Right renal cortex interstitium (tissue), 3 donors: ENCODE results near the gene MRPL52. TPM values are rescaled to one million over a fixed set of nuclear protein-coding genes. Genes with fewer than 3 reads are reported as not detected.
"Not testable (repeated sequence)": the region's sequence is repeated elsewhere in the genome, so short reads cannot be mapped to it uniquely, and the experiment has no call there.

Source experiments
- DNase-seq, 3 donors: peaks; one replicate each; pipeline ENCODE4 v3.0.0-alpha.2; 2013; ENCODE audit warnings: low read depth in 3 of 3, low spot score in 2 of 3
- polyA plus RNA-seq, 3 donors: library from polyadenylated mRNA; unstranded; fragments of 120-200 nt; gene quantifications; one replicate each; pipeline ENCODE4 v1.2.1, GENCODE V29; 2013; ENCODE audit not compliant: insufficient read length in 3 of 3

MRPL52 gene
- 10 to 100 TPM; 63.5 to 78.6 (median 75.8) TPM for polyA plus RNA-seq

- DNase-seq: peak in 2 of 3 donors; percentile 81 to 87
Observed at GRCh38 chr14:22829661-22830442, at the start of gene MRPL52. MRPL52 (plus strand) TSS chr14:22829887; CDS start chr14:22829913, 26 bp downstream.

DNA sequence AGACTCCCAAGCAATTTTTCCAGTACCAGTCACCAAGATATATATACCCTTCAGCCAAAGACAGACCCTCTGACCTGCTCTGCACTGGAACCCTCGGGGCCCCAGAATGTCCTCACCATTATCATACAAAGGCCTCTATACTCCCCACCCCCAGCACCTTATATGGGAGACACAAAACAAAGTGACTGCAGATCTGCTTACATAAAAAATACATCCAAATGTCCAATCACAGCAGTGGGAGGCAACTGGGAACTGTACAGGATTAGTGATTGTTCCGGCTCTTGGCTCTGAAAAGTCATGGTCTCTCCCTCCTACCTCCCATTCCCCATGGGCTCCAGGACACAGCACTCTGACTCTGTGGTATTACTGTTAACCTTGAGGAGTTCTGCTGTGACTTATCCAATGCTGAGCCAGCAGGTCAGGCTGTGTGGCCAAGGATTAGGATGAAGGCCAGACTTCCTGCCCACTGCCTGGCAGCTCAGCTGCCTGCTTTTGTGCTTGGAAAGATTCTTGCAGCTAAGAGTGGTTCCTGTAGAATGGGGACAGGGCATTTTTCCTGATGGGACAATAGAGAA is 49.5 kb upstream of the MRPL52 start:
- DNase-seq: no peak

DNA sequence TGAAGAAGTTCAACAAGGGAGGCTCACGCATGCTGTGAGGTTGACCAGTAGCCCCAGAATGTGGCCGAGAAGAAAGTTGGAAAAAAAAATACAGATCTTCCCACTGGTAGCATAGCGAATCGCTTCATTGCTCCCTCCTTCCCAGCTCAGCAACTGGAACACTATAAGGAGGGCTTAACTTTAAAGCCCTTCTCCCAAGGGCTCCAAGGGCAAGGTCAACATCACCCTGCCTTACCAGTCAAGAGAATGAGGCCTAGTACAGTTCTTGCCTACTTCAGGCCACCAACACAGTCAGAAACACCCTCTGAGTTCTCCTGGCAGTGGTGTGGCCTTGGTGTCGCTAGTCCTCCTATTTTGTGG is 48.8 kb upstream of the MRPL52 start:
- DNase-seq: no peak

DNA sequence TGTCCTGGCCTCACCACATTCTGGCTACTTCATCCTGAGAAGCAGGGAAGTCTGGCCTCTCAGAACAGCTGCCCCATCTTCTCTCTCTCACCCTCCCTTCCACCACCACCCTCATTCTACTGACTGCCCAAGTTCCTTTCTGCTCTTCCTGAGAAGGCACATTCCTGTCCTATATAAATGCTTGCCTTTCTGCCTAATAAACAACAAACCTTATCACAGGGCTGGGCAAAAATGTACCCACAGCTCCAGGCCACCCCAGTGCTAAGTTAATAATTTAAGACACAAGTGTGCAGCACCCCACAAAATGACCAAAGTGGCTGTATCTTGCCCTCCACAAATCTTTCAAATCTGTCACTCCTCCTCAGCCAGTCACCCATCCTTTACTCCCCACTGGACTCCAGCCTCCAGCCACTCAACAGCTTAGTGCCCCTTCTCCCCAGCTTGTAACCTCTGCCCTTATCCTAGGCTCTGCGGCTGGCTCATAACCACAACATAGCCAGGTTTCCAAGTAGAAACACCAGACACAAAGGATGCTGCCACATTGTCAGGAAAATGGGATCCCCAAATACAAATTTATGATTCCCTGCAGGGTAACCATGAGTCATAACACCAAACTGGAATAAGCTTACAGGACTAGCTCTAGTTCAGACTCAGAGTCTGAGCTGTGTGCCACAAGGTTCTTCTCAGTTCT is 48.2 kb upstream of the MRPL52 start:
- DNase-seq: no peak

GRCh38 chr14:22786685-22787084 is 43.0 kb upstream of the MRPL52 start:
- no peak for DNase-seq

DNA sequence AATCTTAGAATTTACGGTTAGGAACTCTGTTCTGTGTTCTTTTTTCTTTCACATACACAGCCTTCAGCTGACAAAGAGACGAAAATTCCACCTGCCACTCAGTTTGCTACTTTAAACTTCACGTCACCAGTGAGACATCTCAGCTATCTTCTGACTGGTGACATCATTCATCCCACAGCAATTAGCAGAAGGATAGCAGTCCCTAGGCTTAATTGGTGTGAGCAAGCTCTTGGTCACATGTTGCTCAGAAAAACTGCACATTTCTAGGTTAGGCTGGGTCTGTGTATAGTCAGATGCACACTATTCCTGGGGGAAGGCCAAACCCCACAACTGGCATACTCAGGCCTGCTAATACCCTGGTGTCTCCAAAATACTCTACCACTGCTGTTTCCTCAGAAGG is 38.4 kb upstream of the MRPL52 start:
- DNase-seq: no peak

GRCh38 chr14:22792158-22792557 is 37.5 kb upstream of the MRPL52 start:
- no peak for DNase-seq

- DNase-seq: not testable (repeated sequence)
Observed at GRCh38 chr14:22793550-22793949, 36.1 kb upstream of the MRPL52 start.

- DNase-seq: no peak
Observed at GRCh38 chr14:22793976-22794375, 35.7 kb upstream of the MRPL52 start.

DNA sequence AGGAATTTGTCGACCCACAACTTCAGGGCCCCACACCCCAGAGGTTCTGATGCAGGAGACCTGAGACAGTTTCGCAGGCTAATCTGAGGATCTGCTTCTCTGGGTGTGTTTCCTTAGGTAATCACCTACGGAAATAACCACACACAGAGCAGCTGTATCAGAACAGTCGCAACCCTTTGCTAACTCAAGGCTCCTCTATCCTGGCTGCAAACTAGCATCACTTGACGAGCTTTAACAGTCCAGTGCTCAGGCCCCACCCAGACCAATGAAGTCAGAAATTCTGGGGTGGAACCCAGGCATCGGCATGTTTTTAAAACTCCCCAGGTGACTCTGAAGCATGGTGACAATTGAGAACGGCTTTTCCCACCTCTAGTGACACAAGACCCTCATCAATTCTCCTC is 35.1 kb upstream of the MRPL52 start:
- DNase-seq: no peak

DNA sequence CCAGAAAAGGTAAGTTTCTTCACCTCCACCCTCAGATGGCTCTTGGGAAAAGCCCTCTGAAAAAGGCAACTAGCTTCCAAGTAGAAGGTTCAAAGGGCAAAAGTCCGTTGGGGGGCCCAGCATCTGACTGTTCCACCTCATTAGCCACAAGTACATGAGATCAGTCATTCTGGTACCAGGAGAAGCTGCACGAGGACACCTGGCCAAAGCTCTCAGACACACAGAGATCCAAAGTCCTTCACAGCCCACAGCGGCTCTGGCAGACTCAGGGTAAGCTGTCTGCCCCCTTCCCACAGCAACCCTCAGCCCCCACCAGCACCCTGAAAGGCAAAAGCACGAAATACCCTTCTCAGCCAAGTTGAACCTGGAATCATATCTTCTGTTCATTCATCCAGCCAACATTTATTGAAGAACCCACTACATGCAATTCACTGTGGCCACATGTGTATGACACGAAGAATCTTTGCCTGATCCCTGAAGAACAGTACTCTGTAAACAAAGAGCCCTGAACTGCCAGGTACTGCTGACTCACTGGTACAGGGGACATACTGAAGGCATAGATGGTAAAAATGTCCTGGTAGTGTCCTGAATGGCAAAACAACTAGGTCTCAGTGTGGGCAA is 33.5 kb upstream of the MRPL52 start:
- DNase-seq: no peak

DNA sequence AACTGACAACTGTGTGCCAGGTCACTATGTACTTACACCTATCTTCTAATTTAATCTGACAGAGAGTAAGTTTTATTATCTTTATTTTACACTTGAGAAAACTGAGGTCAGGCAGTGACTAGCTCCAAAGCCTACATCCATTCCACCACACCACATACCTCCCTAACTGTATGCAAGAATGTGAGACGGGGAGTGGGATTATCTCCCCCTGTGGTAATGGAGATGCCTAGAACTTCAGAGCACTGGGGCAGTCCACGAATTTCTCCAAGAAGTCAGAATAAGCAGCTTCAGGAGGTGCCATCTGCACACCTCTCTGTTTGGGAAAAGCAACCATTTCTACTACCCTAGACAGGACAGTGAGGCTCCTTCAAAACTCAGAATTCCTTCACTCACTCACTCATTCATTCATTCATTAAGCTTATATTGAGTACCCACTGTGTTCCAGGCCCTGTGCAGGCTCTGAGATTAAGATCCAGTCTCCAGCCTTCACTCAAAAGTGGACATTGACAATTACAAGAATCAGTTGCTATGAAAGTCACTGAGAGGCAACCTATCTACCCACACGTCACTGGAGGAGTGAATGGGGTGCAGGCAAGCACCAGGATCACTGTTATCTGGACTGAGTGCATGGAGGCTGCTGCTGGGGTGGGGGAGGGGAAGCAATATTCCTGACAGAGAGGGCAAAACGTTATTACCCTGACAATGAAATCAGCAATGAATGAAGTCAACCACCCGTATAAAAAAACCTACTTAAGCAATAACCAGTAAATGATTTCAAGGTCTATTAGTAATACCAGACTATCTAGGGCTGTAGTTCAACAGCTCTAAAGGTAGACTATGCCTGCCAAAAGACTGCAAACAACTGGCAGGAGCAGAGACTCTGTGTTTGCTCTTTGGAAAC is 32.4 kb upstream of the MRPL52 start:
- no peak for DNase-seq

DNA sequence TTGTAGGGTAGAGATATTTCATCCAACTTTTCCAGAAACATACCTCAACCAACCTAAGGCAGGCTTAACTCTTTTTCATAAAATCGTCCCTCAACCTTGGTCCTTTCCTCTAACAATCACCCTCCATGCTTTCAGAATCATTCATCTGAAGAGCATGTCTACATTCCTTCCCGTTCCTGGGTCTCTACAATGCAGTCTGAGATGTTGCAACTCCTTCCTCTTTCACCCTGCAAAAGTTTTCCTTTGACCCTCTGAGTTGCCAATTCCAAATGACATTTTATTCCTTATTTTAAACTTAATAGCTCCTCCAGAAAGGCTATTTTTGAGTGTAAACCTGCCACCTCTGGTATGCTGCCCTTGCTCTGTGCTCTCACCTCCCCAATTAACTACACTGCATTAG is 31.2 kb upstream of the MRPL52 start:
- DNase-seq: no peak

GRCh38 chr14:22800346-22800745 is 29.3 kb upstream of the MRPL52 start:
- DNase-seq: no peak

- DNase-seq: no peak
Observed at GRCh38 chr14:22801716-22802115, 28.0 kb upstream of the MRPL52 start.

GRCh38 chr14:22802860-22803686 is 26.6 kb upstream of the MRPL52 start:
- no peak for DNase-seq

GRCh38 chr14:22803687-22803974 is 26.1 kb upstream of the MRPL52 start:
- DNase-seq: no peak

DNA sequence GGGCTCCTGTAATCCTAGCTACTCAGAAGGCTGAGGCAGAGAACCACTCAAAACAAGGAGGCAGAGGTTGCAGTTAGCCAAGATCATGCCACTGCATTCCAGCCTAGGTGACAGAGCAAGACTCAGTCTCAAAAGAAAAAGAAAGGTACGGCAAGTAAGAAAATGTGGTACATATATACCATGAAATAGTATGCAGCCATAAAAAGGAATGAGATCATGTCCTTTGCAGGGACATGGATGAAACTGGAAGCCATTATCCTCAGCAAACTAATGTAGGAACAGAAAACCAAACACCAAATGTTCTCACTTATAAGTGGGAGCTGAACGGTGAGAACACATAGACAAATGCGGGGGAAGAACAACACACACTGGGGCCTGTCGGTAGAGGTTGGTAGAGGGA is 24.5 kb upstream of the MRPL52 start:
- DNase-seq: not testable (repeated sequence)

- DNase-seq: no peak
Observed at GRCh38 chr14:22807432-22808087, 22.1 kb upstream of the MRPL52 start.
